Measurements from ENCODE around the gene FAU. TPM values are rescaled to one million over a fixed set of nuclear protein-coding genes. Genes with fewer than 3 reads are reported as not detected.

The FAU gene
- total and polyA plus RNA-seq, 2 of the 13 experiments (the other 11 are each of a cell fraction or from before 2014, with no cell fraction given), result 374 to 869 TPM

GRCh38 chr11:65121865-65122696 lies at the start of gene FAU, which contains the start of gene MRPL49 (continued):
- TF ChIP-seq ZFP62 (CRISPR knock-in tag; IDR thresholded peaks at IDR 0.05) (no peak), FOXA3 (CRISPR knock-in tag; IDR thresholded peaks at IDR 0.05) (peak; percentile 67), ZEB1 (IDR thresholded peaks at IDR 0.05; ENCODE audit: insufficient replicate concordance, low read depth) (no peak), ZNF407 (CRISPR knock-in tag; IDR thresholded peaks at IDR 0.05; ENCODE audit: not compliant biosample characterization) (no peak), HOMEZ (CRISPR knock-in tag; IDR thresholded peaks at IDR 0.05; ENCODE audit: low read depth) (no peak), MYNN (CRISPR knock-in tag; IDR thresholded peaks at IDR 0.05; ENCODE audit: low read depth) (no peak), SPEN (CRISPR knock-in tag; IDR thresholded peaks at IDR 0.05; ENCODE audit: low read depth) (peak; percentile 95), ZNF335 (CRISPR knock-in tag; IDR thresholded peaks at IDR 0.05) (no peak), LRRFIP1 (CRISPR knock-in tag; conservative IDR thresholded peaks at IDR 0.05) (no peak), KLF9 (CRISPR knock-in tag; IDR thresholded peaks at IDR 0.05; ENCODE audit: low read depth) (no peak), ZNF232 (CRISPR knock-in tag; IDR thresholded peaks at IDR 0.05; ENCODE audit: borderline replicate concordance) (peak; percentile 89), ZNF75D (CRISPR knock-in tag; IDR thresholded peaks at IDR 0.05; ENCODE audit: borderline replicate concordance) (no peak), ATF2 (CRISPR knock-in tag; IDR thresholded peaks at IDR 0.05) (peak; percentile 68; the same call in 1 of the 2 replicates), SALL1 (CRISPR knock-in tag; IDR thresholded peaks at IDR 0.05) (peak; percentile 70; the same call in 1 of the 2 replicates), RFXANK (CRISPR knock-in tag; IDR thresholded peaks at IDR 0.05) (no peak), TOE1 (CRISPR knock-in tag; IDR thresholded peaks at IDR 0.05) (no peak)

Measured in HepG2 (cell line).